ENCODE measurements around the gene SON.

DNA sequence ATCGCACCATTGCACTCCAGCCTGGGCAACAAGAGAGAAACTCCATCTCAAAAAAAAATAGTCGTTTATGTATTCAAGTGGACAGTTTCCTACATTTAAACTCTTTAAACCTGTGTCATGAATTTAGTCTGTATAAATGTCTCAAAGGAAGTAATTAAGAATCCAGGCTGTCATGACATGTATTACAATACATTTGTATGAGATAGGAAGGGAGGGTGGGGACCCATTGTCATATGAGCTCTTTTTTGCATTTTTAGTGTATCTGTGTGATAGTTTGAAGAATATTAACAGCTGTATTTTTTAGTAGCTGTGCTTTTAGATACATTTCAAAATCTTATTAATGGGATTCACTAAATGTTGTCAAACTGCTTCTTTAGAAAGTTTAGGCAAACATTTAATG lies 25.6 kb downstream of the SON start:
- TF ChIP-seq, protein P1, sequence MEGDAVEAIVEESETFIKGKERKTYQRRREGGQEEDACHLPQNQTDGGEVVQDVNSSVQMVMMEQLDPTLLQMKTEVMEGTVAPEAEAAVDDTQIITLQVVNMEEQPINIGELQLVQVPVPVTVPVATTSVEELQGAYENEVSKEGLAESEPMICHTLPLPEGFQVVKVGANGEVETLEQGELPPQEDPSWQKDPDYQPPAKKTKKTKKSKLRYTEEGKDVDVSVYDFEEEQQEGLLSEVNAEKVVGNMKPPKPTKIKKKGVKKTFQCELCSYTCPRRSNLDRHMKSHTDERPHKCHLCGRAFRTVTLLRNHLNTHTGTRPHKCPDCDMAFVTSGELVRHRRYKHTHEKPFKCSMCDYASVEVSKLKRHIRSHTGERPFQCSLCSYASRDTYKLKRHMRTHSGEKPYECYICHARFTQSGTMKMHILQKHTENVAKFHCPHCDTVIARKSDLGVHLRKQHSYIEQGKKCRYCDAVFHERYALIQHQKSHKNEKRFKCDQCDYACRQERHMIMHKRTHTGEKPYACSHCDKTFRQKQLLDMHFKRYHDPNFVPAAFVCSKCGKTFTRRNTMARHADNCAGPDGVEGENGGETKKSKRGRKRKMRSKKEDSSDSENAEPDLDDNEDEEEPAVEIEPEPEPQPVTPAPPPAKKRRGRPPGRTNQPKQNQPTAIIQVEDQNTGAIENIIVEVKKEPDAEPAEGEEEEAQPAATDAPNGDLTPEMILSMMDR (IDR thresholded peaks at IDR 0.05; ENCODE audit: poor library complexity, severe bottlenecking): no peak
- TF ChIP-seq EP300 (conservative IDR thresholded peaks at IDR 0.05; ENCODE audit: poor library complexity, severe bottlenecking): no peak
- no peak for TF ChIP-seq SMC3 (conservative IDR thresholded peaks at IDR 0.05; ENCODE audit: poor library complexity)
- no peak for TF ChIP-seq POLR2AphosphoS5 (IDR thresholded peaks at IDR 0.05)
- TF ChIP-seq RAD21 (conservative IDR thresholded peaks at IDR 0.05): no peak
- TF ChIP-seq EZH2 (IDR thresholded peaks at IDR 0.05; ENCODE audit: borderline replicate concordance, insufficient read depth, low read length, poor library complexity, severe bottlenecking): no peak
- no peak for TF ChIP-seq MXI1 (conservative IDR thresholded peaks at IDR 0.05; ENCODE audit: poor library complexity, severe bottlenecking)

All from neural cell (in vitro differentiated cells).